ENCODE data around the gene SPRR2E.

Gene SPRR2E

GRCh38 chr1:153100245-153100644 lies 5.9 kb upstream of the SPRR2E start:
- in situ Hi-C loops (cut with HindIII; ENCODE audit: low sequenced_read_pairs), result no loop called here
- DNase-seq (ENCODE audit: low read depth, low spot score), result peak; percentile 53
- no peak for TF ChIP-seq CTCF (IDR thresholded peaks at IDR 0.05; ENCODE audit: low read depth, low read length)
- no peak overlapping the region for H3K4me3 ChIP-seq (ENCODE audit: low read depth, low read length)

GRCh38 chr1:153099461-153100045 lies 5.2 kb upstream of the SPRR2E start:
- no peak for TF ChIP-seq CTCF (IDR thresholded peaks at IDR 0.05; ENCODE audit: low read depth, low read length)
- in situ Hi-C loops (cut with HindIII; ENCODE audit: low sequenced_read_pairs), result no loop called here
- no peak for DNase-seq (ENCODE audit: low read depth, low spot score)
- no peak overlapping the region for H3K4me3 ChIP-seq (ENCODE audit: low read depth, low read length)

- DNase-seq (ENCODE audit: low read depth, low spot score), result no peak
- no peak for TF ChIP-seq CTCF (IDR thresholded peaks at IDR 0.05; ENCODE audit: low read depth, low read length)
- no peak overlapping the region for H3K4me3 ChIP-seq (ENCODE audit: low read depth, low read length)
- in situ Hi-C loops (cut with HindIII; ENCODE audit: low sequenced_read_pairs), result no loop called here
Measured at GRCh38 chr1:153095764-153096163, 1.4 kb upstream of the SPRR2E start.

GRCh38 chr1:153087652-153088051 lies 6.7 kb downstream of the SPRR2E start:
- TF ChIP-seq CTCF (IDR thresholded peaks at IDR 0.05; ENCODE audit: low read depth, low read length), result no peak
- H3K4me3 ChIP-seq (ENCODE audit: low read depth, low read length), result no peak overlapping the region
- no peak for DNase-seq (ENCODE audit: low read depth, low spot score)
- in situ Hi-C loops (cut with HindIII; ENCODE audit: low sequenced_read_pairs), result no loop called here

GRCh38 chr1:153081736-153082135 lies 12.6 kb downstream of the SPRR2E start:
- no peak for TF ChIP-seq CTCF (IDR thresholded peaks at IDR 0.05; ENCODE audit: low read depth, low read length)
- no peak for DNase-seq (ENCODE audit: low read depth, low spot score)
- no peak overlapping the region for H3K4me3 ChIP-seq (ENCODE audit: low read depth, low read length)
- in situ Hi-C loops (cut with HindIII; ENCODE audit: low sequenced_read_pairs), result no loop called here

- no peak for TF ChIP-seq CTCF (IDR thresholded peaks at IDR 0.05; ENCODE audit: low read depth, low read length)
- no peak for DNase-seq (ENCODE audit: low read depth, low spot score)
- H3K4me3 ChIP-seq (ENCODE audit: low read depth, low read length), result no peak overlapping the region
- in situ Hi-C loops (cut with HindIII; ENCODE audit: low sequenced_read_pairs), result no loop called here
Measured at GRCh38 chr1:153072806-153073726, 21.3 kb downstream of the SPRR2E start.
